WERI-Rb-1 (cell line): ENCODE measurements around the gene LRPPRC.

Experiments
- DNase-seq: peaks from one replicate; pipeline ENCODE4 v3.0.0-alpha.2; 2020
- H3K27ac ChIP-seq: fragments of 250-450 bp; sonication (Bioruptor Pico); 2 replicates; pipeline ENCODE4 v1.5.1; 2020; ENCODE audit warnings: mild to moderate bottlenecking, moderate library complexity
- H3K27me3 ChIP-seq: fragments of 250-450 bp; sonication (Bioruptor Pico); 2 replicates; pipeline ENCODE4 v1.5.1; 2021; ENCODE audit warnings: mild to moderate bottlenecking, low read depth, moderate library complexity; ENCODE audit not compliant: insufficient read depth, severe bottlenecking
- H3K36me3 ChIP-seq: fragments of 250-450 bp; sonication (Bioruptor Pico); 2 replicates; pipeline ENCODE4 v1.5.1; 2020; ENCODE audit warnings: mild to moderate bottlenecking, moderate library complexity
- H3K4me3 ChIP-seq: 2 replicates; pipeline ENCODE4 v1.5.1; 2011; ENCODE audit warnings: low read depth, mild to moderate bottlenecking, control low read depth, low read length
- H3K9me3 ChIP-seq: fragments of 250-450 bp; sonication (Bioruptor Pico); 2 replicates; pipeline ENCODE4 v1.5.1; 2021; ENCODE audit warnings: mild to moderate bottlenecking, moderate library complexity; ENCODE audit not compliant: severe bottlenecking
- CTCF ChIP-seq: IDR thresholded peaks from 2 replicates; pipeline ENCODE4 v1.5.1; 2011; ENCODE audit warnings: low read depth, mild to moderate bottlenecking, control low read depth, inconsistent platforms, low read length

LRPPRC gene

GRCh38 chr2:43889416-43889815 lies 106.4 kb downstream of the LRPPRC start:
- Histone ChIP-seq H3K36me3 (peaks cover 77% of the 10 kb centered on the region), H3K27me3 (no peaks in the 10 kb centered on the region), H3K9me3 (no peaks in the 10 kb centered on the region), H3K4me3 (no peak overlapping the region), H3K27ac (no peak overlapping the region)
- no peak for TF ChIP-seq CTCF
- no peak for DNase-seq

- H3K27ac ChIP-seq: no peak overlapping the region
- no peak for TF ChIP-seq CTCF
- H3K4me3 ChIP-seq: no peak overlapping the region
- H3K9me3 ChIP-seq: no peaks in the 10 kb centered on the region
- DNase-seq: no peak
- H3K27me3 ChIP-seq: no peaks in the 10 kb centered on the region
- H3K36me3 ChIP-seq: peaks cover 55% of the 10 kb centered on the region
These were observed 108.6 kb downstream of the LRPPRC start for GRCh38 chr2:43887176-43887575.

GRCh38 chr2:43885132-43885632 lies 110.6 kb downstream of the LRPPRC start:
- Histone ChIP-seq H3K36me3 (peaks cover 35% of the 10 kb centered on the region), H3K9me3 (no peaks in the 10 kb centered on the region), H3K4me3 (no peak overlapping the region), H3K27ac (no peak overlapping the region), H3K27me3 (no peaks in the 10 kb centered on the region)
- no peak for TF ChIP-seq CTCF
- no peak for DNase-seq

GRCh38 chr2:43884689-43885088 lies 111.1 kb downstream of the LRPPRC start:
- no peak for TF ChIP-seq CTCF
- Histone ChIP-seq H3K27ac (no peak overlapping the region), H3K4me3 (no peak overlapping the region), H3K9me3 (no peaks in the 10 kb centered on the region), H3K27me3 (no peaks in the 10 kb centered on the region), H3K36me3 (peaks cover 30% of the 10 kb centered on the region)
- no peak for DNase-seq

- DNase-seq: no peak
- Histone ChIP-seq H3K9me3 (no peaks in the 10 kb centered on the region), H3K36me3 (peaks cover 8% of the 10 kb centered on the region), H3K27me3 (no peaks in the 10 kb centered on the region), H3K27ac (no peak overlapping the region), H3K4me3 (no peak overlapping the region)
- no peak for TF ChIP-seq CTCF
These were observed 113.5 kb downstream of the LRPPRC start for GRCh38 chr2:43882312-43882711.

- TF ChIP-seq CTCF: no peak
- DNase-seq: no peak
- no peaks in the 10 kb centered on the region for H3K36me3 ChIP-seq
- no peak overlapping the region for H3K4me3 ChIP-seq
- H3K27me3 ChIP-seq: no peaks in the 10 kb centered on the region
- no peaks in the 10 kb centered on the region for H3K9me3 ChIP-seq
- H3K27ac ChIP-seq: no peak overlapping the region
These were observed 114.8 kb downstream of the LRPPRC start for GRCh38 chr2:43880952-43881351.
